HTERT RPE-1 (cell line): ENCODE results near the gene ZAR1L.

Experiments used
- in situ Hi-C: fragments of 300-500 bp; cut with MboI; formaldehyde crosslinking; loops from 4 replicates; pipeline ENCODE4 v1.14.3; 2020; ENCODE audit warnings: low sequenced_read_pairs

Gene ZAR1L

DNA sequence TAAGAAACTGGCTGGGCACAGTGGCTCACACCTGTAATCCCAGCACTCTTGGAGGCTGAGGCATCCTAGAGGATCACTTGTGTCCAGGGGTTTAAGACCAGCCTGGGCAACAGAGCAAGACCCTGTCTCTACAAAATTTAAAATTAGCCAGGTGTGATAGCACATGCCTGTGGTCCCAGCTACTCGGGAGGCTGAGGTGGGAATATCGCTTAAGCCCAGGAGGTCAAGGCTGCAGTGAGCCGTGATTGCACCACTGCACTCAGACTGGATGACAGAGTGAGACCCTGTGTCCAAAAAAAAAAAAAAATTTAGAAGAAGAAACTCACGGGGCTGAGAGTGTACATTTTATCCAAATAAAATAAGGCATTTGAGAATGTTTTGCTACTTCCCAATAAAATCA is 58.9 kb downstream of the ZAR1L start:
- in situ Hi-C loops = no loop called here

DNA sequence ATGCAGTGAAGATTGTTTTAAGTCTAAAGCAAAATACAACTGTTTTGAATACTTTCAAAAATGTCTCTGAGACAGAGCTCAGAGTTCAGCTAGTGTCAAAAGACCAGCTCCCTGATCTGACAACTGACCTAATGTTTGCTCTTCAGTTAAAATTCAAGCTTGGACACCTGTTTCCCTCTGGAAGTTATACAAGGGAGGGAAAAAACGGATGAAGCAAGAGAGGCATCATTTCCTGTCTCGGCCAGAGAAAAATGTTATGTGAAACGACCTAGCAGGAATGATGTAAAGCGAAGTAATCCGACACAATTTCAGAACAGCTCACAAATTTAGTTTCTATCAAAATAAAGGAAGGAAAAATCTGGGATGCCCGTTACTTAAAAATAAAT is 59.4 kb downstream of the ZAR1L start:
- in situ Hi-C loops = no loop called here

GRCh38 chr13:32254916-32255723 is 60.0 kb downstream of the ZAR1L start:
- in situ Hi-C loops = no loop called here

DNA sequence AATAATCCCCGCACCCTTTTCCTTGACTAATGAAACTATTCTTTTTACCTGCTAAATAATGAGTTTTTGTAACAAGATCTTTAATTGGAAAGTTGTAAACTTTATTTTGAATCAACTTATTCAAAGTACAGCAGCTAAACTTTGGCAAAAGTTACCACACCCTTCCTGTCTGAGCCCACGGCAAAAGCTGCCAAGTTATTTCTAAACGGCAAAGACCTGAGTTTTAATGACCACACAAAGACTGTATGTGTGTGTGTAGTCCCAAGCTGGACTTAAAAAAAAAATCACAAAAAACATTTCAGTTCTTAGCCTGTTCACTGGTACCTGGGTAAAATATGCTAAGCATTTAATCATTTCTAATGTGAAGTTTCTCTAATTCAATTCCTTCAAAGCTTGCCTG is 60.7 kb downstream of the ZAR1L start:
- in situ Hi-C loops = no loop called here

GRCh38 chr13:32253911-32254399 is 61.2 kb downstream of the ZAR1L start:
- in situ Hi-C loops = no loop called here
